ENCODE measurements around the gene MYBPHL.

Gene MYBPHL

DNA sequence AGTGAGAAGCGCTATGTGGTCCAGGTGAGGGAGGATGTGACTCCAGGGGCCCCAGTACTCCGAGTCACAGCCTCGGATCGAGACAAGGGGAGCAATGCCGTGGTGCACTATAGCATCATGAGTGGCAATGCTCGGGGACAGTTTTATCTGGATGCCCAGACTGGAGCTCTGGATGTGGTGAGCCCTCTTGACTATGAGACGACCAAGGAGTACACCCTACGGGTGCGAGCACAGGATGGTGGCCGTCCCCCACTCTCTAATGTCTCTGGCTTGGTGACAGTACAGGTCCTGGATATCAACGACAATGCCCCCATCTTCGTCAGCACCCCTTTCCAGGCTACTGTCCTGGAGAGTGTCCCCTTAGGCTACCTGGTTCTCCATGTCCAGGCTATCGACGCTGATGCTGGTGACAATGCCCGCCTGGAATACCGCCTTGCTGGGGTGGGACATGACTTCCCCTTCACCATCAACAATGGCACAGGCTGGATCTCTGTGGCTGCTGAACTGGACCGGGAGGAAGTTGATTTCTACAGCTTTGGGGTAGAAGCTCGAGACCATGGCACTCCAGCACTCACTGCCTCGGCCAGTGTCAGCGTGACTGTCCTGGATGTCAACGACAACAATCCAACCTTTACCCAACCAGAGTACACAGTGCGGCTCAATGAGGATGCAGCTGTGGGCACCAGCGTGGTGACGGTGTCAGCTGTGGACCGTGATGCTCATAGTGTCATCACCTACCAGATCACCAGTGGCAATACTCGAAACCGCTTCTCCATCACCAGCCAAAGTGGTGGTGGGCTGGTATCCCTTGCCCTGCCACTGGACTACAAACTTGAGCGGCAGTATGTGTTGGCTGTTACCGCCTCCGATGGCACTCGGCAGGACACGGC lies 55.3 kb downstream of the MYBPHL start:
- no peak for DNase-seq (ENCODE audit: low read depth)

- no peak for DNase-seq (ENCODE audit: low read depth)
Measured at GRCh38 chr1:109250454-109251276, 56.1 kb downstream of the MYBPHL start.

DNA sequence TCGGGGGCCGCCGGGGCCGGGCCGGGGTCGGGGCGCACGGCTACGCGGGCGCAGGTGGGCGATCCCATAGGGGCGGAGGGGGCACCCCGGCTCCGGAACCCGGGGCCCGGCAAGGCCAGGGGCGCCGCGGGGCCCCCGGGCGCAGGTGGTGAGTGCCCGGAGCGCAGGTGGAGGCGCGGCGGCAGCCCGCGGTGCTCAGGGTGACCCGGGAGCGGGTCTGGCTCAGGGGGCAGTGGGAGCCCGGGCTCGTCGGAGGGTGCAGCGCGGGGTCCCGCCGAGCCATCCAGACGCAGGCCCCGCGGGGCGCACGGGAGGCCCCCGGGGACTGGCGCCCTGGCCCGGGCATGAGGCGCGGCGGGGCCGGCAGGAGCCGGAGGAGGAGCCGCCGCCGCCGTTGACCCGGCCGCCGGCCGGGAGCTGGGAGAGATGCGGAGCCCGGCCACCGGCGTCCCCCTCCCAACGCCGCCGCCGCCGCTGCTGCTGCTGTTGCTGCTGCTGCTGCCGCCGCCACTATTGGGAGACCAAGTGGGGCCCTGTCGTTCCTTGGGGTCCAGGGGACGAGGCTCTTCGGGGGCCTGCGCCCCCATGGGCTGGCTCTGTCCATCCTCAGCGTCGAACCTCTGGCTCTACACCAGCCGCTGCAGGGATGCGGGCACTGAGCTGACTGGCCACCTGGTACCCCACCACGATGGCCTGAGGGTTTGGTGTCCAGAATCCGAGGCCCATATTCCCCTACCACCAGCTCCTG lies 57.0 kb downstream of the MYBPHL start:
- no peak for DNase-seq (ENCODE audit: low read depth)

DNA sequence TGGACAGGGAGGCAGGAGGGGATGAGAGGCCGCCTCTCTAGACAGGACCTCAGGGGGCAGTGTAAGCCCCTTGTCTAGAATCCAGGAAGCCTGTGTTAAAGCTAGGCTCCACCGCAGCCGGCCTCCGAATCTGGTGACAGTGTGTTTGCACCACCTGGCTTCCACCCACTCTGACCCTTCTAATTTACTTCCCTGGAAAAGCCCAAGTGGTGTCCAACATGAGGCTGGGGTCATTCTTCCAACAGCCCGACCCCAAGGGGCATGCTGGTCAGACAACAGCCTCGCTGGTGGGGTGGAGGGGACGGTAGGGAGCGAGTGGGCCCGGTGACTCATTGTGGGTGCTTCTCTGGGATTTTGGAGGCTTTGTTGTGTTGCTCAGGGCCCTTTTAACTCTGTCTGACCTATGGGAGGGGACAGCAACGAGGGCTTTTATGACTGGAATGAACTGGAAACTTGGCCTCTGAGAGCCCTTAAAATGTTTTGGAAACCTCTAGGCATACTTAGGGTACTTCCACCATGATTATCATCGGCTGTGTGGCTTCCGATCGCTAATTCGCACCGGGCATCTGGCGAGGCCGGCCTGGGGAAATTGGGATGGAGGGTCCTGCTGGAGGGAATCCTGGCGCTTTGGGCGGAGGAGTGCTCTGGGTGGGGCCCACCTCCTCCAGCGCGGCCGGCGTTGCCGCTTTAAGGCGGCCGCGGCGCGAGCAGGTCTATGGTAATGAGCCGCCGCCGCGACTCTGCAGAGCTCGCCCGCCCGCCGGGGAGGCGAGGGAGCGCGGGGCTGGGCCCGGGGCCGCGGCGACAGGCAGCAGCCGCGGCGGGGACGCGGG lies 57.8 kb downstream of the MYBPHL start, which contains the start of gene CELSR2:
Gene CELSR2, plus strand, starts transcription at position 743 of the 833 bp plus-strand sequence. CDS start 541 bp downstream, outside the sequence.
- DNase-seq (ENCODE audit: low read depth) = peak; percentile 71

DNA sequence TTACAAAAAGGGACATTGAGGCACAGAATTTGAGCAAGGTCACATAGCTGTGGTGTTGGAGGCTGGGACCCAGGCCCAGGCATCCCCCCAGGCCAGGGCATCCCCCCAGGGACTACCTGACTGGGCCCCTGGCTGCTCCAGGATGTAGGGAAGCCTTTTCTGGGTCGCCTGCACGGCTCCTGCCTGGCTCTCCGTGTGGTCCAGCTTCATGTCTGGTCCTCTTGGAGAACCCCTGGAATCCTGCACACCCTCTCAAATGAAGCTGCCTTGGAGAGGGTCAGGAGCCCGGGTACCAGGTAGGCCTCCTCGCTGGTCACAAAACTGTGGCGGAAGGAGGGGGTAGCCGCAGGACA lies 58.4 kb downstream of the MYBPHL start:
- DNase-seq (ENCODE audit: low read depth) = no peak

DNA sequence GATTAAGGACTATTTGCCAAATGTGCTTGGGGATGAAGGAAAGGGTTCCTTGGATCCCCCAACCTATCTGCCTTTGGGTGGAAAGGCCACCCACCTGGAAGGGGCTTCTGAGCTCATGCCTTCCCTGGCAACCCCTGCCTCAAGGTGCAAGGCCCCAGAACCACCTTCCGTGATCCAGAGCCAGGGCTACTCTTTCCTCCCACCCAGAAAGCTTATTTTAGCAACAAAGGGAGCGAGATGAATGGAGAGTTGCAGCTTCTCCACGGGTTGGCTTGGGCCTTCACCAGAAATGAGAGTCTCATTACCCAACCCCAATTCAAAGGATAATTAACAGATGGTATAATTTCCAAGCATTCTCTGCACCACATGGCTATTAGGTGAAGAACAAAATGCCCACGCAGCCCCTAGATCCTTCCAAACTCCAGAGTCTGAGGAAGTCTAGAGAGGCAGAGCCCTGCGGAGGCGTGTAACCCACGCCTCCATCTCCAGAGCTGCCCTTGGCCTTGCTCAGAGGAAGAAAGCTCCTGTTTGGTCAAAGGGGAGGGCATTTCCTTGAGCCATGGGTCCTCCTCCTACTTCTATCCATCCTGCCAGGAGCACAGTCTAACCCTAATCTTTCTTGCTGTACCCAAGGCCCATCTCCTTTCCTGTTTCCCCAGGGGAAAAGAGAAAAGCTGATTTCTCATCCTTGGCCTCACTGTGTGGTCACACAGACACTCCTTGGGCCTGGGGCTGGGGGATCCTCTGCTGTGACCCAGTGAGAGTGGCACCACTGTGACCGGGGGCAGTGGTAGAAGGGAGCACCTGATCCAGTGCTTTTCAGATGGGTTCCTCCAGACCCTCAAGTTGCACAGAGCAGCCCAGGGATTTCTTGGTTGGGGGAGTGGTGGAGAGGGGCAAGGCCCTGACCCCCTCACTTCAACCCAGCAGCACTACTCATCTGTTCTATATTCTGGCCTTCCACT lies 59.1 kb downstream of the MYBPHL start:
- DNase-seq (ENCODE audit: low read depth) = no peak

DNA sequence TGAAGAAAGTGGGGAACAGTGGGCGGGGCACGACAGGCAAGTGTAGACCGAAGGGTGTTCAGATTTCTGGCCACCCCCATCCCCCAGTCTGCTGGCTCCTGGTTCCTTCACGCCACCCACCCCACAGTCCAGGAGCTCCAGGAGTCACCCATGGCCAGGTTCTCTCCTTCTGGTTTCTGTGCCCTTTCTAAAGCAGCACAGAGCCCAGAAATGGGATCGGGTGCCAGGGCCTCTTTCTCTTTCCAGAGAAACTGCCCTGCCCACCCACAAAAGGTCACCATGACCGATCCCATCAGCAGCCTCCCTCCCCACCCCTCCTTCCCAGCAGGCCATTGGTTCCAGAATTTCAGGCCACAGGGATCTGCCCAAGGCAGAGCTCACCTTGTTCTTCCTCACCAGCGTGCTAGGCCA lies 60.7 kb downstream of the MYBPHL start:
- no peak for DNase-seq (ENCODE audit: low read depth)

- DNase-seq (ENCODE audit: low read depth) = no peak
Measured at GRCh38 chr1:109243860-109244552, 62.8 kb downstream of the MYBPHL start.

DNA sequence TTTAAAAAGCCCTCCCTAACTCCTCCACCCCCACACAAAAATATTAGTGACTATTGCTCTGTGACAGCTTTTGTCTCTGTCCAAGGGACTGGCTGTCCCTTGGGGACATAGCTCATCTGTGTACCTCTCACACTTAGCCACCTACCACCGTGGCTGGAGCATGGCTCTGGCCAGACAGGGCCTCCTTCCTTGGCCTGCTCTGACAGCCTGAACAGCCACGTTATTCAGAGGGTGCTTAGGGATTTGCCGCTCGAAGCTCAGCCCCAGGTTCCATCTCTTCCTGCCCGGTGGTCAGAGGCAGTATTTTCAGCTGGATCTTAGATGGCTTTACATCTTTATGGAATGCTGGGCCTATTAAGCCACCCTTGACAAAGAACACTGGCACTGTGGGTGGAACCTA lies 63.6 kb downstream of the MYBPHL start:
- no peak for DNase-seq (ENCODE audit: low read depth)

DNA sequence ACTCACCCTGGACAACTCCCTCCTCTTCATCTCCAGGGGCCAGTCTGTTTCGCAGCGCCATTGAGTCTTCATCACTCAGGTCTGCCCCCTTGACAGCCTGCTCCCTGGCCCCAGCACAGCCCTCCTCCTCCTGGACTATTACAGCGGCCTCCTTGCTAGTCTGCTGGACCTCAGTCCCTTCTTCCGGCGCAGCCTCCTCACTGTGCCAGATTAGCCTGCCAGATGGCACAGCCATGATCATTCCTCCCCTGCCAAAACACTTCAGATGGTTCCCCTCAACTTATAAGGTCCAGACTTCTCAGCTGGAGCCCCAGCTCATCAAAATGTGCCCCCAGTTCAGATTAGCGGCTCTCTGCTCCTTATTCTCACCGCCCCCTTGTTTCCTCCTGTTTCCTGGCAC lies 64.4 kb downstream of the MYBPHL start:
- DNase-seq (ENCODE audit: low read depth) = no peak
